GM18519 (cell line): ENCODE measurements around the gene ASPG.

Experiments used
- ATAC-seq: cut with Tn5 transposase; IDR thresholded peaks from one replicate; pipeline ENCODE4 v1.9.1; 2021; ENCODE audit warnings: mild to moderate bottlenecking, moderate library complexity; ENCODE audit not compliant: unreplicated experiment, low FRiP score

Gene ASPG

DNA sequence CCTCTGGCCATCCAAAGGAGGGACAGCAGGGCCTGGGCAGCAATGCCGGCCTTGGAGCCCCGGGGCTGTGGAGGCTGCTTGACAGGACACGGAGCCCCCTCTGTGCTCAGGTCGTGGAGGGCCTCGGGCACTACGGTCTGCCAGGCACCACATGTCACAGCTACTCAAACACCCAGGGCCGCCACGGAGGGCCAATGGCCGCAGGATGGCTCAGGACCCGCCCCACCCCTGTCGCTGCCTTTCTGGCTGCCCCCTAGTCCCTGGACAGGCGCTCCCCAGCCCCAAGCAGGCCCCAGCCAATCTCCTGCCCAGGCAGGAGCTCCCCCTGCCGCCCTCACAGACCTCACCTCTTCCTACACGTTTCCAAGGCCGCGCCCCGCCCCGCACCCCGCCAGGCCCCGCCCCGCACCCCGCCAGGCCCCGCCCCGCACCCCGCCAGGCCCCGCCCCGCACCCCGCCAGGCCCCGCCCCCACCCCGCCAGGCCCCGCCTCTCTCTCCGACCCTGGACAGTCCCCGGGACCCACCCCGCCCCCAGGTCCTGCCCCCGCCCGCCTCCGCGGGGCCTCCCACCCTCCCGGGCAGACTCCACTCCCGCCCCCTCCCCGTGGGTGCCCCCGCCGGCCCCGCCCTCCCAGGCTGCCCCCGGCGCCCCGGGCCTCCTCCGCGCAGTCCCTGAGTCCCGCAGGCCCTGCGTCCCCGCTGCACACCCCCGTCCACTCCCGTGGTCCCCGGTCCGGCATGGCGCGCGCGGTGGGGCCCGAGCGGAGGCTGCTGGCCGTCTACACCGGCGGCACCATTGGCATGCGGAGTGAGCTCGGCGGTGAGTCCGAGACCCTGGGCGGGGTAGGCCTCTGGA is at the start of gene ASPG:
Gene ASPG, plus strand, starts transcription at position 669 of the 857 bp plus-strand sequence. Its CDS starts 71 bp downstream, at position 740.
- no peak for ATAC-seq

DNA sequence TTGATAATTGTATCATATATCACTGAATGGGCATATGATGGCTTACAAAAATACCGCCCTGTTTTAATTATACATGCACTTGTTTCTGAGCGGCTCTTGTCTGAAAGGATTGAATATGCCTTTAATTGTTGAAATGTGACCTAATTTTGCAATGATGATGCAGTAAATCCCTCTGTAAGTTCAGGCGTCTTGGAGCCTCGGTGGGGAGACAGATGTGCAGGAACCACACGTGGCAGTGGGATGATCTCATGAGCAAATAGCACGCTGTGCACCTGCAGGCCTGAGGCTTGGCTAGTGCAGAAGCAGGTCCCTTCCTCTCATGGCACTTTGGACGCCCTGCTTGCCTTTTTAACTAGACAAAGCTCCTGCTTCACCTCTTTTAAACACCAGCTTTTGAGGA is 49.3 kb upstream of the ASPG start:
- ATAC-seq, result no peak

DNA sequence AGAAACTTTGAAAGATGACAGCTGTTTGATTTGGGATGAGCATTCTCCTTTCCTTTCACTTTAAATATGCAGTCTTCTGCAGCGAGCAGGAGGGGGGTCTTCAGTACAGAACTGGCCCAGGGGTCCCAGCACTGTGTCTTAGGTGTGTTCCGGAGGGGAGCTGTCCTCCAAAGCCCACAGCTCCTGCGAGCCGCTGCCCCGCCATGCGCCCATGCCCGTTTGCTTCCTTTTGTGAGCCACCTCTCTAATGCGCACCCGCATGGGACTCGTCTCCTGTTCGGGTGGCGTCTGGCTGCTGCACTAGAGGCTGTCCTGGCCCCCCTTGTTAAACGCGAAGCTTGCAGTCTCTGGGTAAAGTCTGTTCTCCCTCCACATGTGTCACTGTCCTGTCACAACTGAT is 48.4 kb upstream of the ASPG start:
- ATAC-seq, result no peak

DNA sequence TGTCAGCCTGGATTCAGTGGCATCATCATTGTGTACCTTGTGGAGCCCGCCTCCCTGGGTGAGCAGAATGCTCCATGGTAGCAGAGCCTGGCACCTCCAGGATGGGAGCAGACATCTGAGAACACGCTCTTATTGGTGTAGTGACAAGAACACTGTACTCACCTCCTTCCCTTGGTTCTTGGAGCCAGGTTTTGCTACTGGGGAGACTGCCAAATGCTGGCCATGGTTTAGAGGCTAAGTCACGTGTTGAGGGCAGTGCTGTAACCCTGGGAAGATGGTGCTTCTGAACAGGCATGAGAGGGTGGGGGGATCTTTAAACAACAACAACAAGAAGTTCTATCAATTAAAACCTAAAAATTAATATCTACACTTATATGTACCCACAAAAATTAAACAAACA is 47.6 kb upstream of the ASPG start:
- no peak for ATAC-seq

DNA sequence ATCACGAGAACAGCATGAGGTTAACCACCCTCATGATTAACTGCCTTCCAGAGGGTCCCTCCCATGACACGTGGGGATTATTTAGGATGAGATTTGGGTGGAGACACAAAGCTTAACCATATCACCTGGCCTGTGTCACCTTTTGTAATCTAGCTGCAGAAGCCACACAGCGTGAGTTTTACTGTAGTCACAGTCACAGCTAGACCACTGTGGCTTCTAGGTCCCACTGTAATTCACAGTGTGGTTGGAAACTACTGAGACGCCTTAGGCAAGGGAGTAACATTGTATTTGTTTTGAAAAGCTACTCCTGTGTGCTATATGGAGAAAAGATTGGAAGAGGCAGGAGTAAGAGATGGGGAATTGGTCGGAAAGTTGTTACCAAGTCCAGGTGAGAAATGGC is 46.3 kb upstream of the ASPG start:
- no peak for ATAC-seq

DNA sequence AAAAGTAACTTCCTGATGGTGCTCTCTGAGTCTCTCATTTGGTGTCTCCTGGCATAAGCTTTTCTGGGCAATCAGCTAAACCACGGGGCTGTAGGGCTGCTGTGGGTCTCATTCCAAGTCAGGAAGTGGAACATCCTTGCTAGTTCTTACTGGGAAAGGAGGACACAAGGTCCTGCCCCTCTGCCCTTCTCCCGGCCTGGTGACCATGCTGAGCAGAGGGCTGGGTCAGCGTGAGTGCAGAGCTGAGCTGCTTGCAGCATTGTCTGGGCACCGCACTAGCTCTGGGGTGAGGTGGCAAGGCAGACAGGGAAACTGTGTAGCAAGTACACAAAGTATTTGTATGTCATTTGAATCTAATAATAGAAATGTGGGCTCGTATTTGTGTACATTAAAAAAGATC is 45.0 kb upstream of the ASPG start:
- ATAC-seq, result no peak

DNA sequence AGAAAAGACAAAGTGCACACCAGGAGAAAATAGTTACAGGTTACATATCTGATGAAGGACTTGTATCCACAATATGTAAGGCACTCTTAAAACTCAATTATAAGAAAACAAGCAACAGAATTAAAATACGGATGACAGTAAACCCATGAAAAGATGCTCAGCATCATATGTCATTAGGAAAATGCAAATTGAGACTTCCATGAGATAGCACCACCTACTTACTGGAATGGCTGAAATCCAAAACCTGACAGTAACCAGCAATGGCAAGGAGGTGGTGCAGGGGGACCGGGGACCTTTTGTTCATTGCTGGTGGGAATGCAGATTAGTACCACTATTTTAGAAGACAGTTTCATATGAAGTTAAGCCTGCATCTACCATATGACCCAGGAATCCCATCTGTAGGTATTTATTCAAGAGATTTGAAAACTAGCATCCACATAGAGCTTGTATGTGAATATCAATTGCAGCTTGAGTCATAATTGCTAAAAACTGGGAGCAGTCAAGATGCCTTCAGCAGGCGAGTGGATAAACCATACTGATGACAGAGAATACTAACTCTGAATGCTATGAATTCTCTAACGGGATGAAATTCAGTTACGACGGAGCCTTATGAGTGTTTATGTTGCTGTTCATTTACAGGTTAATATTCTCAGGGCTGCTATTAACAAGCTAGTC is 43.9 kb upstream of the ASPG start:
- ATAC-seq, result no peak

DNA sequence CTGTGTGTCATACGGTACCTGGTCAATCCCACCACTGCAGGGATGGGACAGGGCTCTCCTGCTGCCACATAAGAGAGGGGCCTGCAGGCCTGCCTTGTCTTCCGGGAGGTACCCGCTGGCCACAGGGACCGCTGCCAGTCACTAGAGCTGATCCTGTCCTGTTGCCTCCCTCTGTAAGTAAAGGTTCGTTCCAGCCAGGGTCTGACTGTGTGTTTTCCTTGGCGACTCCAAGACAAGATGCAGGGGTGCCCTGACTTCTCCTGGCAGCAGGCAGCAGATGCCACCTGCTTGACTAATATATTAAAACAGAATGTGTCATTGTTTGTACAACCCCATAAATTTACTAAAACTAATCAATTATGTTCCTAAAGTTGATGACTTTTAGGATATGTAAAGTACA is 41.5 kb upstream of the ASPG start:
- no peak for ATAC-seq

DNA sequence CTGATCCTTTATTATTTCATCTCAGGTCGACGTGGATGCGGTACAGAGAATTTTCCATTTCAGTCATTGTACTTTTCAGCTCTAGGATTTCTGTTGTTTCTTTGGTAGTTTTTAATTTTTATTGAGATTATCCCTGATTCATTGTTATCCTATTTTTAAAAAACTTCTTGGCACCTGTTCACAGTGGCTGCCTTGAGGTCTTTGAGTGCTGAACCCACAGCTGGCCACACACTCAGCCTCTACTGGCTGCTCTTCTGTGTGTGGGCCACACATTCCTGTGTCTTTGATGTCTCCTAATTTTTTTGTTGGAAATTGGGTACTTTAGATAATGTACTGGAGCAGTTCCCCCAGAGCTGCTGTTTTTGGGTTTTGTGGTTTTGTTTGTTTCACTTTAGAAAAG is 37.7 kb upstream of the ASPG start:
- ATAC-seq, result no peak

DNA sequence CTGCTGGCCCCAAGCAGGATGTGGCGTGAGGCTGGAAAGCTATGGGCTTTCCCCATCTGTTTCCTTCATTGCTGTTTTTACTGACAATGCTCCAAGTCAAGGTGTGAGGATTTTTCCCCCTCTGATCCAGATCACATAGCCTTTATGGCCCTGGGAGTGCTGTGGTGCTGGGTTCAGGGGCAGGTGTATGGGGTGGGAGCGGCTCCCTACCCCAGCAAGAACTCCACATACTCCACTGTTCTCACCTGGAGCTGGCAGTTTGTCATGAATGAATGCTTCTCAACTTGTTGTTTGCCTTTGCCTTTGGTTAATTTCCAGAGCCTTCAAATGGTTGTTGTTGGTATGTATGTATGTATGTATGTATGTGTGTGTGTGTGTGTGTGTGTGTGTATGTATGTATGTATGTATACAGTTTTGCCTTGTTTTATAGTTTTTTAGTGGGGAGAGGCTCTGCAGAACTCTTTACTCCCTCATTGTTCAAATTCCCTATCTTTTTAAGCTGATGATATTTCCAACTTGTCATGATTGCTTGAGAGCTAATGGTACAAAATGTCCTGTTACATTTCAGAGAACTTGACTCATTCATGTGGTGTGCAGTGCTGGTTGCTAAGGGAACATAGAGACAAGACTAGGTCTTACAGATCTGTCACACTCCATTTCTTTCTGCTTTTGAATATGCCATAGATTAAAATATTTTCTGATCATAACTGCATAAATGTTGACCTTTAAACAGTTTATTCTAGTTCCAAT is 36.6 kb upstream of the ASPG start:
- no peak for ATAC-seq

DNA sequence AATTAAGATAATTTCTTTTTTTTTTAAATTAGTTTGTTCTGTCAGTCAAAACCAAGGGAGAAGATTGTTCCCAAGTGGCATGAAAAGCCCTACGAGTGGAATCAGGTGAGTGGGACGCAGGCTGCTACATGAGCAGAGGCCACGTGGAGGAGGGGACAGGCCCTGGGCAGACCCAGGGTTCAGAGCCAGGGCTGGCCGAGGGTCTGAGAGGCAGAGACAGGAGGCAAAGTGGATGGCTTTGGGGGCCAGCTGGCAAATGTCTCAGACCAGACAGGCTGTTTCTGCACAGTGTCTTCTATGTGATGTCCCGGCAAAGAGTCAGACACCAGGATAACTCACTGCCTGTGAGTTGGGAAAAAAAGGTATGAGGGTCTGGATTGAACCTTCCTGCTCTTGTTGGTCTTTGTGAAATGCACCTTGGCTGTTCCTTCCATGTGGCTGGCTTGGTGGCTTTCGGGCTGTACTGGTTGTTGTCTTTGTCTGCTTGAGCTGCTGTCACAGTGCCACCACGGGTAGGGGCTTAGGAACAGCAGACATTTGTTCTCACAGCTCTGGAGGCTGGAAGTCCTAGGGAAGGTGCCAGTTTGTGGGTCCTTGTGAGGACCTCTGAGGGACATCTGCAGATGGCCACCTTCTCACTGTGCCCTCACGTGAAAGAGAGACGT is 35.8 kb upstream of the ASPG start:
- no peak for ATAC-seq

DNA sequence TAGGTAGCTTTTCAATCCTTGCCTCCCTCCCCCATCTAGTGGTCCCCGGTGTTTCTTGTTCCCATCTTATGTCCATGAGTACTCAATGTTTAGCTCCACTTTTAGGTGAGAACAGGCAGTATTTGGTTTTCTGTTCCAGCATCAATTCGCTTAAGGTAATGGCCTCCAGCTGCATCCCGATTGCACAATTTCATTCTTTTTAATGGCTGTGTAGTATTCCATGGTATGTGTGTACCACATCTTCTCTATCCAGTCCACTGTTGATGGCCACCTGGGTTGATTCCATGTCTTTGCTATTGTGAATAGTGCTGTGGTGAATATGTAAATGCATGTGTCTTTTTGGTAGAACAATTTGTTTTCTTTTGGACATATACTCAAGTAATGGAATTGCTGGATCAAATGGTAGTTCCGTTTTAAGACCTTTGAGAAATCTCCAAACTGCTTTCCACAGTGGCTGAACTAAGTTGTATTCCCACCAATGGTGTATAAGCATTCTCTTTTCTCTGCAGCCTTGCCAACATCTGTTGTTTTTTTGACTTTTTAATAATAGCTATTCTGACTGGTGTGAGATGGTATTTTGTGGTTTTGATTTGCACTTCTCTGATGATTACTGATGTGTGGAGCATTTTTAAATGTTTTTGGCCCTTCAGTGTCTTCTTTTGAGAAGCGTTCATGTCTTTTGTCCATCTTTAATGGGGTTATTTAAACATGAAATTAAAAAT is 34.2 kb upstream of the ASPG start:
- no peak for ATAC-seq

DNA sequence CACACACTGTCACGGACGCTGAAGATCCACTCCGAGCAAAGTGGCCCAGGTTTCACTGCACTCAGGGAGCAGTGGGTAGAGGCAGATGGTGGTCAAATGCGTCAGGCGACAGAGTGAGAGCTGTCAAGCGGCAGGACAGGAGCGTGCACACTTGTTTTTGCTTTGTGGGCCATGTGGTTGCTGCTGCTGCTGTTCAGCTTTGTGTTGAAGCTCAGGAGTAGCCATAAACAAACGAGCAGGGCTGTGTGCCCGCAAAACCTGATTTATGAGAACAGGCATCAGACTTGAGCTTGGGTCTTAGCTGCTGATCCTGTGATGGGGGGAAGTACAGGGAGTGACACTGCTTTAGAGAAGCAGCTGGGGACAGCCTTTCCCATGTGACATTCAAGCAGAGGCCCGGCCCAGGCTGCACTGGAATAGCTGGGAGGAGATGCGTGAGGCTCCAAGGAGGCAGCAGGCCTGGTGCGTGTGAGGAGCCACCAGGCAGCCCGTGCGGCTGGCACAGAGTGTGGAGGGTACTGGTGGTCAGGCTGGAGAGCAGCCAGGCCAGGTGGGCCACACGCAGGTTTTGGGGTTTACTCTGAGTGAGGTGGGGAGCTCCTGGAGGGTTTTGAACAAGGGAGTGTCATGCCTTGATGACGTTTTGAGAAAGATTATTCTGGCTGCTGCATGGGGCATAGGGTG is 31.1 kb upstream of the ASPG start:
- no peak for ATAC-seq

DNA sequence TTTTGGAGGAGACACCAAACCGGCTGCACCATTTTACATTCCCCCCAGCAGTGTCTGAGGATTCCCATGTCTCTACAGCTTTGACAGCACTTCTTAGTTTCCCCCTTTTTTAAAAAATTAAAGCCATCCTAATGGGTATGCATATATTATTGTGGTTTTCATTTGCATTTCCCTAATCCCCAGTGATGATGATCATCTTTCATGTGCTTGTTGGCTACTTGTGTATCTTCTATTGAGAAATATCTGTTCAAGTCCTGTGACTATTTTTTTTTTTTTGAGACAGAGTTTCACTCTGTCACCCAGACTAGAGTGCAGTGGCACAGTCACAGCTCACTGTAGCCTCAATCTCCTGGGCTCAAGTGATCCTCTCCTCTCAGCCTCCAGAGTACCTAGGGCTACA is 23.2 kb upstream of the ASPG start:
- no peak for ATAC-seq

DNA sequence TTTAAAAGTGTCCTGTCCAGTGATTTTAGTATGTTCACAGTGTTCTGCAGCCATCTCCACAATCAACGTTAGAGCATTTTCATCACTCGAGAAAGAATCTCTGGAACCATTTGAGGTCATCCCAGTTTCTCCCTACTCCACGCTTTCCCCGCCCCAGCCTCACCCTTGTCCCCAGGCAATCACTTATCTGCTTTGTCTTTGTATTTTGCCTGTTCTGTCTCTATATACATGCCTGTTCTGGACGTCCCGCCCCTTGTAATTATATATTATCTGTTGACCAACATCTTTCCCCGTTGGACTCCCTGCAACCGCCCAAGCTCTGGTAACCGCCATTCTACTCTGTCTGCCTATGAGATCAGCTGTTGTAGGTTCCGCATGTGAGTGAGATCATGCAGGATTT is 21.5 kb upstream of the ASPG start:
- no peak for ATAC-seq

DNA sequence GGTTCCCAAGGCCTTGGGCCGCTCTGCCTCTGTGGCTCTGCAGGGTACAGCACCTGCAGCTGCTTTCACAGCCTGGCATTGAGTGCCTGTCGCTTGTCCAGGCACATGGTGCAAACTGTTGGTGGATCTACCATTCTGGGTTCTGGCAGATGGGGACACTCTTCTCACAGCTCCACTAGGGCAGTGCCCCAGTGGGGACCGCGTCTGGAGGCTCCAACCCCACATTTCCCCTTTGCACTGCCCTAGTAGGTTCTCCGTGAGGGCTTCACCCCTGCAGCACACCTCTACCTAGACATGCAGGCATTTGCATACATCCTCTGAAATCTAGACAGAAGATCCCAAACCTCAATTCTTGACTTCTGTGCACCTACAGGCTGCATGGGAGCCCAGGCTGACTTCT is 19.2 kb upstream of the ASPG start:
- no peak for ATAC-seq

DNA sequence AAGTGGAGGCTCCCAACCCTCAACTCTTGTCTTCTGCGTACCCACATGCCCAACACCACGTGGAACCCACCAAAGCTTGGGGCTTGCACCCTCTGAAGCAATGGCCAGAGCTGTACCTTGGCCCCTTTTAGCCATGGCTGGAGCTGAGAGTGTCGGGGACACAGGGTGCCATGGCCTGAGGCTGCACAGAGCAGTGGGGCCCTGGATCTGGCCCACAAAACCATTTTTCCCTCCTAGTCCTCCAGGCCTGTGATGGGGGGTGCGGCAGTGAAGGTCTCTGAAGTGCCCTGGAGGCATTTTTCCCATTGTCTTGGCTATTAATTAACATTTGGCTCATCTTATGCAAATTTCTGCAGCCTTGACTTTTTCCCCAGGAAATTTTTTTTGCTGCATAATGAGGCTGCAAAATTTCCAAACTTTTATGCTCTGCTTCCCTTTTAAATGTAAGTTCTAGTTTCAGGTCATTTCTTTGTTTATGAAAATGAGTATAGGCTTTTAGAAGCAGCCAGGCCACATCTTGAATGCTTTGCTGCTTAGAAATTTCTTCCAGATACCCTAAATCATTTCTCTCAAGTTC is 18.7 kb upstream of the ASPG start:
- ATAC-seq, result no peak

DNA sequence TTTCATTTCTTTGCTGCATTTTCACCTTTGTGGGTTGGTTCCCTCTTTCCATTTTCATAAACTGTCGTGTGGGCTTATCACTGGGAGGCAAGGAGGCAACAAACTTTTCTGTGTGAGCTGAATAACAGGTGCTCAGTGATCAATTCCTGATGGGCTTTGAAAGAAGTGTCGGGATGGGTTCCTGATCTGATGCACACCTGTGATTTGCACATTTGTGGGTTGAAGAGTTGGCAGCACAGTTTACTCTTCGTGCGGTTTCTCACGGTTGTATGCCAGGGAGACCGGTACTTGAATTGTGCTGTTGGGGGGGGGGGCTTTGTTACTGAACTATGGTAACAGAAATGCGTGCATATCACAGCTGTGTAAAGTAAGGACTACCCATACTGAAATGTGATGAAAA is 16.0 kb upstream of the ASPG start:
- ATAC-seq, result no peak

DNA sequence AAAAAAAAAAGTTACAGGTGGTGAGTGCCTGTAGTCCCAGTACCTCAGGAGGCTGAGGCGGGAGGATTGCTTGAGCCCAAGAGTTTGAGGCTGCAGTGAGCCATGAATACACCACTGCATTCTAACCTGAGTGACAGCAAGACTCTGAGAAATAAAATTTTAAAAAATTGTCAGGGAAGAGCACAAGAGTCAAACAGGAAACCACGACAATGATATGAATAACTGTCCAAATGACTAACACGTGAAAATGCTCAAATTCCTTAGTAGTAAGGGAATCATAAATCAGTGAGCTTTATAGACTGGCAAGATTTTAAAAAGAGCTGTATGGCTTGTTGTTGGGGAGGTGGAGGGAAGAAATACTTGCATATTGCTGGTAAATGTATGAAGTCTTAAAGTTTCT is 12.9 kb upstream of the ASPG start:
- ATAC-seq, result no peak
